Keratinocyte (primary cell): ENCODE data around the gene PLCG2. TPM values are rescaled to one million over a fixed set of nuclear protein-coding genes. Genes with fewer than 3 reads are reported as not detected.
A peak's percentile ranks its signal among the peaks of the same experiment; 100 is the strongest.

Experiments
- DNase-seq: peaks from one replicate; pipeline ENCODE4 v3.0.0-alpha.2; 2011; ENCODE audit warnings: low read depth, missing footprints, low spot score
- FAIRE-seq: peaks from 2 replicates; lab custom pipeline; 2011; peaks lifted over from hg19 to GRCh38; lab: Jason Lieb, UNC
- H2AFZ ChIP-seq: 2 replicates; pipeline ENCODE4 v1.6.0; 2012; ENCODE audit warnings: low read length, control low read depth, inconsistent platforms; ENCODE audit not compliant: control insufficient read depth
- H3K27ac ChIP-seq: 2 replicates; pipeline ENCODE4 v1.5.1; 2011; ENCODE audit warnings: low read length; ENCODE audit not compliant: control insufficient read depth, insufficient read depth
- H3K27me3 ChIP-seq: 3 replicates; pipeline ENCODE4 v1.6.0; 2011; ENCODE audit warnings: low read length; ENCODE audit not compliant: control insufficient read depth, insufficient read depth; ENCODE audit errors: extremely low read depth
- H3K36me3 ChIP-seq, 2 experiments: 2 replicates in 1 of 2; 3 replicates in 1 of 2; pipeline ENCODE4 v1.5.1; 2011; ENCODE audit warnings: low read length in 2 of 2, mild to moderate bottlenecking in 1 of 2; ENCODE audit not compliant: control insufficient read depth in 2 of 2, insufficient read depth in 2 of 2; ENCODE audit errors: extremely low read depth in 1 of 2
- H3K4me1 ChIP-seq: 3 replicates; pipeline ENCODE4 v1.5.1; 2011; ENCODE audit warnings: low read length; ENCODE audit not compliant: control insufficient read depth, insufficient read depth; ENCODE audit errors: extremely low read depth
- H3K4me2 ChIP-seq: 3 replicates; pipeline ENCODE4 v1.6.0; 2011; ENCODE audit warnings: low read depth, low read length; ENCODE audit not compliant: control insufficient read depth, insufficient read depth; ENCODE audit errors: extremely low read depth
- H3K4me3 ChIP-seq, 3 experiments: fragments of 200-600 bp in 1 of 3; sonication (generic) in 1 of 3; 2 replicates in 2 of 3; 3 replicates in 1 of 3; pipeline ENCODE4 v1.5.1; 2011 to 2016; ENCODE audit warnings: low read length in 3 of 3, mild to moderate bottlenecking in 3 of 3, control low read depth in 2 of 3, inconsistent platforms in 1 of 3, low read depth in 1 of 3, mixed read lengths in 1 of 3, mixed run types in 1 of 3, moderate library complexity in 1 of 3; ENCODE audit not compliant: control insufficient read depth in 2 of 3, insufficient read depth in 2 of 3; ENCODE audit errors: extremely low read depth in 1 of 3
- H3K79me2 ChIP-seq: 2 replicates; pipeline ENCODE4 v1.6.0; 2012; ENCODE audit warnings: low read length; ENCODE audit not compliant: control insufficient read depth, insufficient read depth
- H3K9ac ChIP-seq: 3 replicates; pipeline ENCODE4 v1.6.0; 2011; ENCODE audit warnings: low read length; ENCODE audit not compliant: control insufficient read depth, insufficient read depth; ENCODE audit errors: extremely low read depth
- H3K9me1 ChIP-seq: 3 replicates; pipeline ENCODE4 v1.6.0; 2011; ENCODE audit warnings: low read length; ENCODE audit not compliant: control insufficient read depth, insufficient read depth; ENCODE audit errors: extremely low read depth
- H3K9me3 ChIP-seq: 2 replicates; pipeline ENCODE4 v1.5.1; 2012; ENCODE audit warnings: low read depth, low read length; ENCODE audit not compliant: control insufficient read depth
- H4K20me1 ChIP-seq: 3 replicates; pipeline ENCODE4 v1.6.0; 2011; ENCODE audit warnings: low read length; ENCODE audit not compliant: control insufficient read depth, insufficient read depth; ENCODE audit errors: extremely low read depth
- EZH2 ChIP-seq: IDR thresholded peaks from one replicate; pipeline ENCODE4 v1.6.1; 2012; ENCODE audit warnings: inconsistent platforms, mild to moderate bottlenecking, low read length, moderate library complexity
- dilution Hi-C: fragments of 300-500 bp; cut with MboI; formaldehyde crosslinking; loops from one replicate; pipeline ENCODE4 v1.7.0; 2020; ENCODE audit warnings: low sequenced_read_pairs; ENCODE audit not compliant: extremely low pct_ligation_motif_present
- polyA plus RNA-seq, 5 experiments: library from polyadenylated mRNA; depleted of rRNA in 3 of 5; stranded (reverse) in 3 of 5; stranded (forward) in 1 of 5; unstranded in 1 of 5; fragments of >200 nt; gene quantifications; 1 replicate in 1 of 5; 2 replicates in 3 of 5; 3 replicates in 1 of 5; pipeline versions ENCODE4 v1.2.1 to v1.2.3, GENCODE V29; 2011 to 2012; ENCODE audit warnings: missing spikeins in 2 of 5, low read depth in 1 of 5, low replicate concordance in 1 of 5
- TF ChIP-seq, protein P1 (sequence below), 3 experiments: IDR thresholded peaks in 1 of 3; conservative IDR thresholded peaks in 1 of 3; optimal IDR thresholded peaks in 1 of 3; 2 replicates in 2 of 3; 3 replicates in 1 of 3; pipeline versions ENCODE3 to v1.5.1; 2011; ENCODE audit warnings: low read length in 3 of 3, mild to moderate bottlenecking in 3 of 3, moderate library complexity in 2 of 3, control low read depth in 1 of 3, inconsistent platforms in 1 of 3; ENCODE audit not compliant: insufficient read depth in 2 of 3; ENCODE audit errors: extremely low read depth in 1 of 3

Gene PLCG2
- polyA plus RNA-seq, 1 donor (not counting 4 experiments of a cell fraction or from before 2014, with no cell fraction given): 3.5 TPM

DNA sequence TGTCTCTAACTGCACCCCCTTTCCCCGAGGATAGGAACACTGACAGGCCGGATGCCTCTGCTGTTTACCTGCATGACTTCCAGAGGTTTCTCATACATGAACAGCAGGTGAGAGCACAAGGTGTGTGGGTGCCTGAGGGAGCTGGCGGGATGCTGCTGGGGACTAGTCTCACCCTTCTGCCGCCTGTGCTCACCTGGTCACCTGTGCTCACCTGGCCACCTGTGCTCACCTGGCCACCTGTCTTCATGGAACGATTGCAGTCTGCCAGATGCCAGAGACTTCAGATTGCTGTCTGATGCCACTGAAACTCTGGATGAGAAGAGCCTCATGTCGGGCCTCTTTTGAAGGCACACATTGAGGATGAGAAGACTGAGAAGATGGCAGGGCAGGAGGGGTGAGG is 104.1 kb downstream of the PLCG2 start:
- no peak for DNase-seq
- Histone ChIP-seq H4K20me1 (no peaks in the 10 kb centered on the region), H3K27me3 (no peaks in the 10 kb centered on the region), H3K4me1 (no peaks in the 10 kb centered on the region), H3K9me1 (no peaks in the 10 kb centered on the region), H3K4me3 (no peak overlapping the region), H3K9ac (no peak overlapping the region), H3K4me2 (no peak overlapping the region), H3K27ac (no peak overlapping the region), H3K36me3 (no peaks in the 10 kb centered on the region), H3K79me2 (no peaks in the 10 kb centered on the region), H3K9me3 (no peaks in the 10 kb centered on the region), H2AFZ (no peak overlapping the region)
- dilution Hi-C loops: no loop called here
- no peak for FAIRE-seq
- TF ChIP-seq, protein P1, sequence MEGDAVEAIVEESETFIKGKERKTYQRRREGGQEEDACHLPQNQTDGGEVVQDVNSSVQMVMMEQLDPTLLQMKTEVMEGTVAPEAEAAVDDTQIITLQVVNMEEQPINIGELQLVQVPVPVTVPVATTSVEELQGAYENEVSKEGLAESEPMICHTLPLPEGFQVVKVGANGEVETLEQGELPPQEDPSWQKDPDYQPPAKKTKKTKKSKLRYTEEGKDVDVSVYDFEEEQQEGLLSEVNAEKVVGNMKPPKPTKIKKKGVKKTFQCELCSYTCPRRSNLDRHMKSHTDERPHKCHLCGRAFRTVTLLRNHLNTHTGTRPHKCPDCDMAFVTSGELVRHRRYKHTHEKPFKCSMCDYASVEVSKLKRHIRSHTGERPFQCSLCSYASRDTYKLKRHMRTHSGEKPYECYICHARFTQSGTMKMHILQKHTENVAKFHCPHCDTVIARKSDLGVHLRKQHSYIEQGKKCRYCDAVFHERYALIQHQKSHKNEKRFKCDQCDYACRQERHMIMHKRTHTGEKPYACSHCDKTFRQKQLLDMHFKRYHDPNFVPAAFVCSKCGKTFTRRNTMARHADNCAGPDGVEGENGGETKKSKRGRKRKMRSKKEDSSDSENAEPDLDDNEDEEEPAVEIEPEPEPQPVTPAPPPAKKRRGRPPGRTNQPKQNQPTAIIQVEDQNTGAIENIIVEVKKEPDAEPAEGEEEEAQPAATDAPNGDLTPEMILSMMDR (optimal IDR thresholded peaks at IDR 0.05 in 1 of 3, IDR thresholded peaks at IDR 0.05 in 1 of 3, conservative IDR thresholded peaks at IDR 0.05 in 1 of 3; ENCODE audit: extremely low read depth in 1 of 3, insufficient read depth in 2 of 3, low read length in 3 of 3): no peak
- no peak for TF ChIP-seq EZH2

DNA sequence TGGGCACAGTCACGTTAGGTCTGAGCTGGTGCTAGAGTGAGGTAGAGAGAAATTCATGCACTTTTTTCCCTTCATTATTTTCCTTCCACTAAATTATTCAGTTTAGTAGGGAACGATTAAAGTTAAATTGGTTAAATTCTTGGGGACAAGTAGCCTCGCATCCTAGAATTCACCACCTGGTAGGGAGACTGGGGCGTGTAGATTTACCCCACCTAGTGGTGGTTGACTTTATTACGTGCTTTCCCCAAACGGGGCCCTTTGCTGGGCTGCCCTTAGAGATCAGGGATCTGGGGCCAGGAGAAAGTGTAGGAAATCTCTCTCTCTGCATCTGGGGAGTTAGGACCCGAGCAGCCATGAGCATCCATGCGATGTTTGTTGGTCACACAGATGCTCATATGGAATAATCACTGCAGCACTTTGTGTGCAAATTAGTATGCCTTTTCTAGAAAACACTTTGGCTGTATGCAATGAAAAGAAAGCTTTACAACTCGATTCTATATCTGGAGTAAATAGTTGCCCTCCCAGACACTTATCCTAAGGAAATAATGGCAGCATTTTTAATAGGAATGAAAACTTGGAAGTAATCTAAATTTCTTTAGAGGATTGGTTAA is 107.0 kb downstream of the PLCG2 start:
- Histone ChIP-seq H3K27me3 (no peaks in the 10 kb centered on the region), H3K27ac (no peak overlapping the region), H3K4me3 (no peak overlapping the region), H3K9ac (no peak overlapping the region), H3K9me1 (no peaks in the 10 kb centered on the region), H4K20me1 (no peaks in the 10 kb centered on the region), H3K4me2 (no peak overlapping the region), H2AFZ (no peak overlapping the region), H3K36me3 (no peaks in the 10 kb centered on the region), H3K4me1 (no peaks in the 10 kb centered on the region), H3K9me3 (no peaks in the 10 kb centered on the region), H3K79me2 (no peaks in the 10 kb centered on the region)
- FAIRE-seq (no peak), DNase-seq (no peak)
- dilution Hi-C loops: no loop called here
- TF ChIP-seq EZH2: no peak
- TF ChIP-seq, protein P1 (optimal IDR thresholded peaks at IDR 0.05 in 1 of 3, IDR thresholded peaks at IDR 0.05 in 1 of 3, conservative IDR thresholded peaks at IDR 0.05 in 1 of 3; ENCODE audit: extremely low read depth in 1 of 3, insufficient read depth in 2 of 3, low read length in 3 of 3): peak; percentile 75 to 82 (median 79)
